Vagina (tissue), 2 donors: ENCODE results near the gene HSD17B8.

Source experiments
- CTCF ChIP-seq, 3 experiments: fragments of 450-650 bp in 2 of 3; fragments of 200-600 bp in 1 of 3; sonication (generic) in 1 of 3; IDR thresholded peaks; one replicate each; pipeline ENCODE4 v1.5.1; 2017 to 2019; ENCODE audit warnings: antibody characterized with exemption in 3 of 3, mild to moderate bottlenecking in 2 of 3, moderate library complexity in 2 of 3
- POLR2A ChIP-seq, 2 donors: fragments of 450-650 bp; IDR thresholded peaks; one replicate each; pipeline ENCODE4 v1.6.1; 2017; ENCODE audit warnings: antibody characterized with exemption in 2 of 2, mild to moderate bottlenecking in 2 of 2, moderate library complexity in 2 of 2

- TF ChIP-seq CTCF (IDR thresholded peaks at IDR 0.05) (no peak), POLR2A (IDR thresholded peaks at IDR 0.05) (no peak)
Observed at GRCh38 chr6:33176906-33177305, 27.5 kb upstream of the HSD17B8 start.
